ENCODE results near the gene DPY30. TPM values are rescaled to one million over a fixed set of nuclear protein-coding genes. Genes with fewer than 3 reads are reported as not detected.

Gene DPY30
- total RNA-seq, 1 experiment from 2014 or later = 105 TPM

GRCh38 chr2:31999438-31999837, 40.2 kb downstream of the DPY30 start:
- POLR2A ChIA-PET = interaction anchor here (0.7 kb wide), 2 partner anchors 9 to 12 kb away, joined by 3 to 4 read pairs; partner anchors contain the start of gene MEMO1
- no peak for TF ChIP-seq REST (IDR thresholded peaks at IDR 0.05; ENCODE audit: insufficient read depth in 1 of 2, low read depth in 2 of 2, low read length in 1 of 2)
- no peak for TF ChIP-seq POLR2AphosphoS5 (IDR thresholded peaks at IDR 0.05; ENCODE audit: low read depth, low read length)
- no peak for TF ChIP-seq SIN3A (IDR thresholded peaks at IDR 0.05; ENCODE audit: borderline replicate concordance, insufficient read depth, low read depth, low read length)
- no peak for TF ChIP-seq CTCF (IDR thresholded peaks at IDR 0.05)
- TF ChIP-seq TCF7L2 (IDR thresholded peaks at IDR 0.05; ENCODE audit: low read depth, low read length) = no peak
- no peaks in the 10 kb centered on the region for H3K9me3 ChIP-seq (ENCODE audit: control insufficient read depth, insufficient read depth, low read depth, low read length)
- H3K27ac ChIP-seq (ENCODE audit: low read length) = no peak overlapping the region
- H3K4me3 ChIP-seq (ENCODE audit: low read depth in 2 of 2, low read length in 2 of 2) = no peak overlapping the region
- no TSS peak for BruUV-seq (replicated peaks)
- in situ Hi-C loops (cut with HindIII; ENCODE audit: low pct_unique_long_range_greater_than_20kb, low sequenced_read_pairs) = no loop called here
- ATAC-seq = no peak
- CTCF ChIA-PET = interaction anchor here (0.6 to 0.7 kb wide), 3 partner anchors 327 to 809 kb away, joined by 3 to 17 read pairs (median 9); no protein-coding TSS in a partner anchor
- H3K36me3 ChIP-seq (ENCODE audit: control insufficient read depth, insufficient read depth, low read length) = no peaks in the 10 kb centered on the region
- H3K4me1 ChIP-seq (ENCODE audit: control insufficient read depth, insufficient read depth, low read length) = peaks cover 9% of the 10 kb centered on the region; the same call in 1 of the 2 replicates
- intact Hi-C loops (cut with micrococcal nuclease; ENCODE audit: unreplicated experiment) = no loop called here
- DNase-seq (ENCODE audit: low read depth, low spot score) = no peak
- H3K27me3 ChIP-seq (ENCODE audit: control insufficient read depth, insufficient read depth, low read length) = no peaks in the 10 kb centered on the region

DNA sequence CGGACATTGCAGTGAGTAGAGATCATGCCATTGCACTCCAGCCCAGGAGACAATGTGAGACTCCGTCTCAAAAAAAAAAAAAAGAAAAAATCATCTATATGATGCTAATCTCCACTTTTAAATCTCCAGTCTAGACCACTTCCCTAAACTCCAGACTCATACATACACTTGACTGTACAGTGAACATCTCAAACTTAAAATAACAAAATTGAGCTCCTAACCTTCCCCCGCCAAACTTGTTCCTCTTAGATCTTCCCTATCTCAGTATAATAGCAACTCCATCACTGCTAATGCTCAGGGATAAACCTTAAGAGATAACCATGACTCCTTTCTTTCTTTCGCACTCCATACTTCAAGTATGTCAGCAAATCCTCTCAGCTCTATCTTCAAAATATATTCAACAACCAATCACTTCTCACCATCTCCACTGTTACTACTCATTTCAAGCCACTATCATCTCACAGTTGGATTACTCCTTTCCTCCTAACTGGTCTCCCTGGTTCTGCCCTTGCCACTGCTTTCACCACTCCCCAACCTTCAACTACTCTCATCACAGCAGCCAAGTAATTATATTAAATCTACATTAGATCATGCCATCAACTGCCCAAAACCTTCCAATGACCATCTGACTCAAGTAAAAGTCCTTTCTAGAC, 40.7 kb downstream of the DPY30 start:
- H3K27ac ChIP-seq (ENCODE audit: low read length) = no peak overlapping the region
- H3K36me3 ChIP-seq (ENCODE audit: control insufficient read depth, insufficient read depth, low read length) = no peaks in the 10 kb centered on the region
- H3K9me3 ChIP-seq (ENCODE audit: control insufficient read depth, insufficient read depth, low read depth, low read length) = no peaks in the 10 kb centered on the region
- H3K27me3 ChIP-seq (ENCODE audit: control insufficient read depth, insufficient read depth, low read length) = no peaks in the 10 kb centered on the region
- POLR2A ChIA-PET = interaction anchor here (0.6 to 0.7 kb wide), 2 partner anchors 8 to 39 kb away, joined by 3 to 4 read pairs; no protein-coding TSS in a partner anchor
- intact Hi-C loops (cut with micrococcal nuclease; ENCODE audit: unreplicated experiment) (no loop called here), in situ Hi-C loops (cut with HindIII; ENCODE audit: low pct_unique_long_range_greater_than_20kb, low sequenced_read_pairs) (no loop called here)
- ATAC-seq = no peak
- no peak overlapping the region for H3K4me3 ChIP-seq (ENCODE audit: low read depth in 2 of 2, low read length in 2 of 2)
- DNase-seq (ENCODE audit: low read depth, low spot score) = no peak
- TF ChIP-seq CTCF (IDR thresholded peaks at IDR 0.05) (no peak), SIN3A (IDR thresholded peaks at IDR 0.05; ENCODE audit: borderline replicate concordance, insufficient read depth, low read depth, low read length) (no peak), TCF7L2 (IDR thresholded peaks at IDR 0.05; ENCODE audit: low read depth, low read length) (no peak), REST (IDR thresholded peaks at IDR 0.05; ENCODE audit: insufficient read depth in 1 of 2, low read depth in 2 of 2, low read length in 1 of 2) (no peak), POLR2AphosphoS5 (IDR thresholded peaks at IDR 0.05; ENCODE audit: low read depth, low read length) (no peak)
- H3K4me1 ChIP-seq (ENCODE audit: control insufficient read depth, insufficient read depth, low read length) = peaks cover 9% of the 10 kb centered on the region; the same call in 1 of the 2 replicates
- CTCF ChIA-PET = interaction anchor here (0.6 to 0.7 kb wide), 3 partner anchors 87 to 376 kb away, joined by 3 to 9 read pairs (median 9); no protein-coding TSS in a partner anchor
- no TSS peak for BruUV-seq (replicated peaks)

All from Panc1 (cell line).